Measurements from ENCODE around the gene NPTX1.
A peak's percentile ranks its signal among the peaks of the same experiment; 100 is the strongest.

Gene NPTX1

GRCh38 chr17:80475910-80476876, at the start of gene NPTX1:
NPTX1 (minus strand) TSS chr17:80476607; CDS start chr17:80476446, 161 bp downstream.
- DNase-seq (ENCODE audit: low read depth, low spot score) = no peak
- H3K9ac ChIP-seq (ENCODE audit: insufficient read length, low read depth) = peak within 1 kb of the TSS; percentile 77
- H3K27me3 ChIP-seq (ENCODE audit: insufficient read depth, insufficient read length) = peaks cover 100% of the 10 kb centered on the region

GRCh38 chr17:80523956-80524712, 47.7 kb upstream of the NPTX1 start:
- H3K9me3 ChIP-seq (ENCODE audit: insufficient read depth, low read length) = peaks cover 4% of the 10 kb centered on the region; the same call in 1 of the 2 replicates
- DNase-seq (ENCODE audit: low read depth, low spot score) = no peak
- H3K9ac ChIP-seq (ENCODE audit: insufficient read length, low read depth) = no peak overlapping the region
- peaks cover 9% of the 10 kb centered on the region for H3K4me1 ChIP-seq (ENCODE audit: insufficient read depth, insufficient read length)
- H3K36me3 ChIP-seq (ENCODE audit: insufficient read depth, insufficient read length, low read length) = no peaks in the 10 kb centered on the region
- no peaks in the 10 kb centered on the region for H3K27me3 ChIP-seq (ENCODE audit: insufficient read depth, insufficient read length)
- TF ChIP-seq SUZ12 (IDR thresholded peaks at IDR 0.05; ENCODE audit: extremely low read depth, insufficient read depth, insufficient read length) = no peak
- TF ChIP-seq YY1 (IDR thresholded peaks at IDR 0.05; ENCODE audit: insufficient read depth, insufficient read length) = no peak
- TF ChIP-seq ZNF274 (IDR thresholded peaks at IDR 0.05; ENCODE audit: low read depth, low read length) = no peak
- H3K4me3 ChIP-seq (ENCODE audit: insufficient read length, low read depth) = no peak overlapping the region

More at GRCh38 chr17:80475910-80476876, at the start of gene NPTX1:
- H3K4me1 ChIP-seq (ENCODE audit: insufficient read depth, insufficient read length) = peaks cover 19% of the 10 kb centered on the region
- peak within 1 kb of the TSS; percentile 43 for H3K4me3 ChIP-seq (ENCODE audit: insufficient read length, low read depth)
- no peak for TF ChIP-seq YY1 (IDR thresholded peaks at IDR 0.05; ENCODE audit: insufficient read depth, insufficient read length)
- TF ChIP-seq SUZ12 (IDR thresholded peaks at IDR 0.05; ENCODE audit: extremely low read depth, insufficient read depth, insufficient read length) = peak; percentile 25
- no peaks in the 10 kb centered on the region for H3K9me3 ChIP-seq (ENCODE audit: insufficient read depth, low read length)
- no peaks in the 10 kb centered on the region for H3K36me3 ChIP-seq (ENCODE audit: insufficient read depth, insufficient read length, low read length)

- H3K4me1 ChIP-seq (ENCODE audit: insufficient read depth, insufficient read length) = peaks cover 9% of the 10 kb centered on the region
- no peak overlapping the region for H3K9ac ChIP-seq (ENCODE audit: insufficient read length, low read depth)
Measured at GRCh38 chr17:80523054-80523744, 46.8 kb upstream of the NPTX1 start.

GRCh38 chr17:80520810-80521455, 44.5 kb upstream of the NPTX1 start:
- no peak for DNase-seq (ENCODE audit: low read depth, low spot score)
- H3K9ac ChIP-seq (ENCODE audit: insufficient read length, low read depth) = no peak overlapping the region
- H3K4me3 ChIP-seq (ENCODE audit: insufficient read length, low read depth) = no peak overlapping the region
- no peaks in the 10 kb centered on the region for H3K4me1 ChIP-seq (ENCODE audit: insufficient read depth, insufficient read length)
- no peaks in the 10 kb centered on the region for H3K27me3 ChIP-seq (ENCODE audit: insufficient read depth, insufficient read length)
- no peak for TF ChIP-seq SUZ12 (IDR thresholded peaks at IDR 0.05; ENCODE audit: extremely low read depth, insufficient read depth, insufficient read length)
- TF ChIP-seq ZNF274 (IDR thresholded peaks at IDR 0.05; ENCODE audit: low read depth, low read length) = no peak
- no peak for TF ChIP-seq YY1 (IDR thresholded peaks at IDR 0.05; ENCODE audit: insufficient read depth, insufficient read length)
- no peaks in the 10 kb centered on the region for H3K36me3 ChIP-seq (ENCODE audit: insufficient read depth, insufficient read length, low read length)
- peaks cover 4% of the 10 kb centered on the region; the same call in 1 of the 2 replicates for H3K9me3 ChIP-seq (ENCODE audit: insufficient read depth, low read length)

More at GRCh38 chr17:80523054-80523744, 46.8 kb upstream of the NPTX1 start:
- TF ChIP-seq ZNF274 (IDR thresholded peaks at IDR 0.05; ENCODE audit: low read depth, low read length) (no peak), SUZ12 (IDR thresholded peaks at IDR 0.05; ENCODE audit: extremely low read depth, insufficient read depth, insufficient read length) (no peak)
- Histone ChIP-seq H3K27me3 (ENCODE audit: insufficient read depth, insufficient read length) (no peaks in the 10 kb centered on the region), H3K4me3 (ENCODE audit: insufficient read length, low read depth) (no peak overlapping the region), H3K36me3 (ENCODE audit: insufficient read depth, insufficient read length, low read length) (no peaks in the 10 kb centered on the region), H3K9me3 (ENCODE audit: insufficient read depth, low read length) (peaks cover 4% of the 10 kb centered on the region; the same call in 1 of the 2 replicates)
- no peak for DNase-seq (ENCODE audit: low read depth, low spot score)

- H3K4me3 ChIP-seq (ENCODE audit: insufficient read length, low read depth) = no peak overlapping the region
- no peaks in the 10 kb centered on the region for H3K36me3 ChIP-seq (ENCODE audit: insufficient read depth, insufficient read length, low read length)
- no peak for TF ChIP-seq YY1 (IDR thresholded peaks at IDR 0.05; ENCODE audit: insufficient read depth, insufficient read length)
- TF ChIP-seq SUZ12 (IDR thresholded peaks at IDR 0.05; ENCODE audit: extremely low read depth, insufficient read depth, insufficient read length) = no peak
- no peak for TF ChIP-seq ZNF274 (IDR thresholded peaks at IDR 0.05; ENCODE audit: low read depth, low read length)
- no peaks in the 10 kb centered on the region for H3K4me1 ChIP-seq (ENCODE audit: insufficient read depth, insufficient read length)
- H3K9me3 ChIP-seq (ENCODE audit: insufficient read depth, low read length) = peaks cover 4% of the 10 kb centered on the region; the same call in 1 of the 2 replicates
- DNase-seq (ENCODE audit: low read depth, low spot score) = no peak
- H3K9ac ChIP-seq (ENCODE audit: insufficient read length, low read depth) = no peak overlapping the region
- no peaks in the 10 kb centered on the region for H3K27me3 ChIP-seq (ENCODE audit: insufficient read depth, insufficient read length)
Measured at GRCh38 chr17:80519091-80519781, 42.8 kb upstream of the NPTX1 start.

GRCh38 chr17:80518392-80518791, 42.0 kb upstream of the NPTX1 start:
- TF ChIP-seq SUZ12 (IDR thresholded peaks at IDR 0.05; ENCODE audit: extremely low read depth, insufficient read depth, insufficient read length) = no peak
- DNase-seq (ENCODE audit: low read depth, low spot score) = no peak
- Histone ChIP-seq H3K27me3 (ENCODE audit: insufficient read depth, insufficient read length) (no peaks in the 10 kb centered on the region), H3K9ac (ENCODE audit: insufficient read length, low read depth) (no peak overlapping the region), H3K4me1 (ENCODE audit: insufficient read depth, insufficient read length) (peaks cover 4% of the 10 kb centered on the region), H3K36me3 (ENCODE audit: insufficient read depth, insufficient read length, low read length) (no peaks in the 10 kb centered on the region), H3K4me3 (ENCODE audit: insufficient read length, low read depth) (no peak overlapping the region), H3K9me3 (ENCODE audit: insufficient read depth, low read length) (peaks cover 4% of the 10 kb centered on the region; the same call in 1 of the 2 replicates)

All from NT2/D1 (cell line).